WTC11 (cell line): ENCODE results near the gene NAGLU.

Experiments
- ATF2 ChIP-seq: sonication (generic); formaldehyde crosslinking; IDR thresholded peaks from 2 replicates; pipeline ENCODE4 v1.8.1; 2022; ENCODE audit warnings: low read depth, missing genetic modification reagents, borderline replicate concordance
- CREM ChIP-seq: sonication (generic); formaldehyde crosslinking; IDR thresholded peaks from 2 replicates; pipeline ENCODE4 v1.8.1; 2022; ENCODE audit warnings: mild to moderate bottlenecking, missing genetic modification reagents, moderate library complexity
- CTCF ChIP-seq: fragments of 200-600 bp; IDR thresholded peaks from 2 replicates; pipeline ENCODE4 v1.8.0; 2022; ENCODE audit warnings: antibody characterized with exemption
- E2F1 ChIP-seq: sonication (generic); formaldehyde crosslinking; IDR thresholded peaks from 2 replicates; pipeline ENCODE4 v1.8.0; 2022; ENCODE audit warnings: mild to moderate bottlenecking, missing genetic modification reagents
- E2F4 ChIP-seq: sonication (generic); formaldehyde crosslinking; IDR thresholded peaks from 2 replicates; pipeline ENCODE4 v1.8.1; 2022; ENCODE audit warnings: low read depth, mild to moderate bottlenecking, moderate library complexity, missing genetic modification reagents, borderline replicate concordance
- ESRRA ChIP-seq: sonication (generic); formaldehyde crosslinking; IDR thresholded peaks from 2 replicates; pipeline ENCODE4 v1.8.1; 2022; ENCODE audit warnings: mild to moderate bottlenecking, missing genetic modification reagents, borderline replicate concordance
- MAX ChIP-seq: sonication (generic); formaldehyde crosslinking; IDR thresholded peaks from 2 replicates; pipeline ENCODE4 v1.8.0; 2022; ENCODE audit warnings: mild to moderate bottlenecking, missing genetic modification reagents
- USF2 ChIP-seq: sonication (generic); formaldehyde crosslinking; IDR thresholded peaks from 2 replicates; pipeline ENCODE4 v1.8.1; 2023; ENCODE audit warnings: mild to moderate bottlenecking, missing genetic modification reagents, moderate library complexity

- no peak for TF ChIP-seq CTCF
- no peak for TF ChIP-seq USF2 (CRISPR knock-in tag)
- no peak for TF ChIP-seq E2F1 (CRISPR knock-in tag)
- TF ChIP-seq ESRRA (CRISPR knock-in tag), result no peak
- no peak for TF ChIP-seq MAX (CRISPR knock-in tag)
- no peak for TF ChIP-seq E2F4 (CRISPR knock-in tag)
- no peak for TF ChIP-seq ATF2 (CRISPR knock-in tag)
- TF ChIP-seq CREM (CRISPR knock-in tag), result no peak
These were observed 11.0 kb downstream of the NAGLU start for GRCh38 chr17:42547001-42547461.
